Hematopoietic multipotent progenitor cell treated with erythropoietin and hydrocortisone succinate and interleukin-3 and kit ligand, for 6 days (in vitro differentiated cells): ENCODE measurements around the gene ORC1.

Experiments used
- DNase-seq: peaks from one replicate; pipeline ENCODE4 v3.0.0-alpha.2; 2015

ORC1 gene

GRCh38 chr1:52341655-52342260 is 62.5 kb downstream of the ORC1 start:
- no peak for DNase-seq

- no peak for DNase-seq
Observed at GRCh38 chr1:52337439-52337838, 66.8 kb downstream of the ORC1 start.

GRCh38 chr1:52334906-52335528 is 69.2 kb downstream of the ORC1 start:
- no peak for DNase-seq

GRCh38 chr1:52332411-52332810 is 71.8 kb downstream of the ORC1 start:
- no peak for DNase-seq

- DNase-seq, result no peak
Observed at GRCh38 chr1:52328615-52329014, 75.6 kb downstream of the ORC1 start.

- DNase-seq, result no peak
Observed at GRCh38 chr1:52325786-52326185, 78.4 kb downstream of the ORC1 start.

- DNase-seq, result no peak
Observed at GRCh38 chr1:52323731-52324130, 80.5 kb downstream of the ORC1 start.
